A549 treated with DMSO at 1 μM for 4 hours (cell line): ENCODE results near the gene ODAM. TPM values are rescaled to one million over a fixed set of nuclear protein-coding genes. Genes with fewer than 3 reads are reported as not detected.

ENCODE experiments used
- total RNA-seq: library from RNA; stranded (reverse); fragments of 200-300 nt; extraction: Qiagen RNA extraction; gene quantifications from 5 replicates; pipeline ENCODE4 v1.2.3, GENCODE V29; 2022; ENCODE audit warnings: low read depth

The ODAM gene, protein sequence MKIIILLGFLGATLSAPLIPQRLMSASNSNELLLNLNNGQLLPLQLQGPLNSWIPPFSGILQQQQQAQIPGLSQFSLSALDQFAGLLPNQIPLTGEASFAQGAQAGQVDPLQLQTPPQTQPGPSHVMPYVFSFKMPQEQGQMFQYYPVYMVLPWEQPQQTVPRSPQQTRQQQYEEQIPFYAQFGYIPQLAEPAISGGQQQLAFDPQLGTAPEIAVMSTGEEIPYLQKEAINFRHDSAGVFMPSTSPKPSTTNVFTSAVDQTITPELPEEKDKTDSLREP
- total RNA-seq, result not detected in 5 replicates

GRCh38 chr4:70195425-70195824 is at the start of gene ODAM:
Gene ODAM, plus strand, starts transcription at chr4:70195725. Its CDS starts 819 bp downstream, at chr4:70196544.

GRCh38 chr4:70153937-70154336 is 41.6 kb upstream of the ODAM start, which contains the start of gene PRR27:
Gene PRR27, plus strand, starts transcription at chr4:70154237. Its CDS starts 139 bp downstream, at chr4:70154376.

GRCh38 chr4:70225824-70226223 is 30.3 kb downstream of the ODAM start, which contains the start of gene FDCSP:
Gene FDCSP, plus strand, starts transcription at chr4:70226124. Its CDS starts 5,071 bp downstream, at chr4:70231195.

GRCh38 chr4:70242297-70242696 is 46.8 kb downstream of the ODAM start, which contains the start of gene CSN3:
Gene CSN3, plus strand, starts transcription at chr4:70242597. Its CDS starts 2,223 bp downstream, at chr4:70244820.

Other genes starting within 250 kb of the ODAM start
- not detected in 5 replicates for gene CSN2, start 230.0 kb upstream of the ODAM start, total RNA-seq
- gene STATH, start 199.8 kb upstream of the ODAM start, total RNA-seq, result not detected in 5 replicates
- not detected in 5 replicates for gene HTN3, start 167.3 kb upstream of the ODAM start, total RNA-seq
- not detected in 5 replicates for gene HTN1, start 145.3 kb upstream of the ODAM start, total RNA-seq
- gene PRR27, start 41.5 kb upstream of the ODAM start, total RNA-seq, result not detected in 5 replicates
- not detected in 5 replicates for gene FDCSP, start 30.4 kb downstream of the ODAM start, total RNA-seq
- gene CSN3, start 46.9 kb downstream of the ODAM start, total RNA-seq, result not detected in 5 replicates
- not detected in 5 replicates for gene CABS1, start 139.3 kb downstream of the ODAM start, total RNA-seq
- not detected in 5 replicates for gene SMR3A, start 165.0 kb downstream of the ODAM start, total RNA-seq
- gene SMR3B, start 187.4 kb downstream of the ODAM start, total RNA-seq, result not detected in 5 replicates
- gene OPRPN, start 202.2 kb downstream of the ODAM start, total RNA-seq, result not detected in 5 replicates